ENCODE data around the gene CLRN2.

Gene CLRN2

GRCh38 chr4:17514865-17515264 lies at the start of gene CLRN2:
CLRN2 (plus strand) TSS chr4:17515165; CDS start chr4:17515267, 102 bp downstream.
- DNase-seq (ENCODE audit: low read depth, low spot score): no peak
- no peak within 1 kb of the TSS for H3K27ac ChIP-seq

GRCh38 chr4:17468619-17469221 lies 46.2 kb upstream of the CLRN2 start:
- no peak for DNase-seq (ENCODE audit: low read depth, low spot score)
- H3K27ac ChIP-seq: no peak overlapping the region

- no peak for DNase-seq (ENCODE audit: low read depth, low spot score)
- no peak overlapping the region for H3K27ac ChIP-seq
Measured at GRCh38 chr4:17469931-17470674, 44.9 kb upstream of the CLRN2 start.

DNA sequence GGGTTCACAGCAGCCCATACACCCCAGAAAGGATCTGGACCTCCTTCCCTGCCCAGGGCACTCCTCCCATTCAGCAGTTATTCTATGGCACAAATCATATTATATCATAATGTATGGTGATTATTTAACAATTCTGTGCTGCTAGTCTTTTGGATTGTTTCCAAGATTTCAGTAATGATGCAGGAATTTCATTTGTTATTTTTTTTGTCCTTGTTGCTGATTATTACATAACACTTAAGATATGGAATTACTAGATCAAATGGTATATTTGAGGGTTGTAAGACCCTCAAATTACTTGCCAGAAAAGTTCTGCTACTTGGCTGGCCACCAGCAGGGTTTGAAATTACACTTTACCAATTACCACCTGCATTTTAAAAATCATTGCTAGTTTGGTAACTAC lies 39.5 kb upstream of the CLRN2 start:
- no peak overlapping the region for H3K27ac ChIP-seq
- DNase-seq (ENCODE audit: low read depth, low spot score): no peak

DNA sequence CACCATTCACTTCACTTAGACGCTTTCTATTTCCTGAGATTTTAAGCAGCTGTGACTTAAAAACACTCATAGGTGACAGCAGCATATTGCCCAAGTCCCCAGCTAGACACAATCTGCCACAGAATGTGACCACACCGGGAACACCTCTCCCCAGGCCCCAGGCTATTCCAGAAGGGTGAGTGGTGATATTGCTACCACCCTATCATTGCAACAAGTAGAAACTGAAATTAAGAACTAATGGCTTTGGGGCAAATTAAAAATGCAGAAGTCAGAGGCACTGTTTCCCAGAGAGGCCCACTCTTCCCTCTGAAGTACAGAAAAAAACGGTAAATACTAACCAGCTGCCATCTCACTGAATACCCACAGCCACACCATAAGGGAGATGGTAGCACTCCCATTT lies 38.1 kb upstream of the CLRN2 start:
- no peak for DNase-seq (ENCODE audit: low read depth, low spot score)
- no peak overlapping the region for H3K27ac ChIP-seq

DNA sequence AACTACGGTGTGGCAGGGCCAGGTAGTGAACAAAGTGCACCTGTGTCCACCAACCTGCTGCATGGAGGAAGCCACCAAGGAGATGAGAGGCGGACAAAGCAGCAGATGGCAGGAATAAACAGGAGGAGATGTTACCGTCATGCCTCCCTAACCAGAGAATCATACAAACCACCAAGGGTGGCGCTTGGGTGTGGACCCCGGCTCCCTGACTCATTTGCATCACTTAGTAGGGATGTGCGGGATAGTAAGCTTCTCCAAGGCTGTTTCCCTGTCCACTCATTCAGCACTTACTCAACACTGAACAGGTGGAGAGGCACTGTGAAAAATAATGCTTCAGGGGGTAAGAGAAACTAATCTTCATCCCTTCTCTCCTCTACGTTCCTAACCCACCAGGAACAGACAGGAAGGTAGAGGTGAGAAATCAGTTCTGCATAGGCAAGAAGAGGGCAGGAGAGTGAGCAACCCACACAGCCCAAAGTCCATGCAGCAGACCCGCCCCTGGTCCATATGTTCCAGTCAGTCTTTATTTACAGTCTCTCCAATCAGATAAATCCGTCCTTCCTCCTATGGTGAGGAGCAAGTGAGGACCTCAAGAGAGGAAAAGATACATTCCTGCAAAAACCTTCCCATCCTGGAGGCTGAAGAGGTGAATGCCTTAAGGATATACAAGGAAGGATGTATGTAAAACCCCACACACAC lies 37.0 kb upstream of the CLRN2 start:
- DNase-seq (ENCODE audit: low read depth, low spot score): no peak
- H3K27ac ChIP-seq: no peak overlapping the region

- DNase-seq (ENCODE audit: low read depth, low spot score): no peak
- H3K27ac ChIP-seq: no peak overlapping the region
Measured at GRCh38 chr4:17480210-17480927, 34.6 kb upstream of the CLRN2 start.

GRCh38 chr4:17480955-17481354 lies 34.0 kb upstream of the CLRN2 start:
- H3K27ac ChIP-seq: no peak overlapping the region
- DNase-seq (ENCODE audit: low read depth, low spot score): no peak

DNA sequence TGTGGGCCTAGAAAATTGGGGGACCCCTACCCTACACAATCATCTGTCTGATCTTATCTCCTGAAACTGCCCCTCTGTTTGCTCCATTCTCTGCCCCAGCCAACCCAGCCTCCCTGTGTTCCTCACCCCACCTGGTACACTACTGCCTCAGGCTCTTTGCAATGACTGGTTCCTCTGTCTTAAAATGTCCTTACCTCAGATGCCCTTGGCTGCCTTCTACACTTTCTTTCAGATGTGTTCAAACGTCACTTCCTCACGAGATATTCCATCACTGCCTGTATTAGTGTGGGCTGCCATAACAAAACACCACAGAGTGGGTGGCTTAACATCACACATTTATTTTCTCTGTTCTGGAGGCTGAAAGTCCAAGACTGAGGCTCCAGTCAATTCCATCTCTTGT lies 32.2 kb upstream of the CLRN2 start:
- DNase-seq (ENCODE audit: low read depth, low spot score): no peak

GRCh38 chr4:17489123-17489522 lies 25.8 kb upstream of the CLRN2 start:
- DNase-seq (ENCODE audit: low read depth, low spot score): no peak

More for the DNA sequence above, 32.2 kb upstream of the CLRN2 start:
- H3K27ac ChIP-seq: no peak overlapping the region

GRCh38 chr4:17489721-17490120 lies 25.2 kb upstream of the CLRN2 start:
- no peak overlapping the region for H3K27ac ChIP-seq
- DNase-seq (ENCODE audit: low read depth, low spot score): no peak

More at GRCh38 chr4:17489123-17489522, 25.8 kb upstream of the CLRN2 start:
- no peak overlapping the region for H3K27ac ChIP-seq

- H3K27ac ChIP-seq: no peak overlapping the region
- no peak for DNase-seq (ENCODE audit: low read depth, low spot score)
Measured at GRCh38 chr4:17490575-17491059, 24.3 kb upstream of the CLRN2 start.

DNA sequence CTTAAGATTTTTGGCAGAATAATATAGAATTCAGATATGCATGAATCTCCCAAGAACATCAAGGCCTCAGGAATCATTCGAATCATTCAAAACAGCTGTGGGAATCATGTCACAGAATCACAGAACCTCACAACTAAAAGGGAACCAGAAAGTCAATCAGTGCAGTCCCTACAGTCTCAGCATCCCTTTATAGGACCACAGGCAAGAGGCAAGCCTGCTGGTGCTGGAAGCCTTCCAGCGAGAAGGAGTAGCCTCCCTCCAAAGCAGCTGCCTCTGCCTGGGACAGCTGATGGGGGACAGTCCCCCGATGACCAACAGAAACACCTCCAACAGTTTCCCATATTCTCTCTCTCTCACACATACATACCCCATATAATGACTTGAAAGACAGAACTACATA lies 23.8 kb upstream of the CLRN2 start:
- DNase-seq (ENCODE audit: low read depth, low spot score): no peak
- H3K27ac ChIP-seq: no peak overlapping the region

- H3K27ac ChIP-seq: no peak overlapping the region
- no peak for DNase-seq (ENCODE audit: low read depth, low spot score)
Measured at GRCh38 chr4:17492058-17492741, 22.8 kb upstream of the CLRN2 start.

DNA sequence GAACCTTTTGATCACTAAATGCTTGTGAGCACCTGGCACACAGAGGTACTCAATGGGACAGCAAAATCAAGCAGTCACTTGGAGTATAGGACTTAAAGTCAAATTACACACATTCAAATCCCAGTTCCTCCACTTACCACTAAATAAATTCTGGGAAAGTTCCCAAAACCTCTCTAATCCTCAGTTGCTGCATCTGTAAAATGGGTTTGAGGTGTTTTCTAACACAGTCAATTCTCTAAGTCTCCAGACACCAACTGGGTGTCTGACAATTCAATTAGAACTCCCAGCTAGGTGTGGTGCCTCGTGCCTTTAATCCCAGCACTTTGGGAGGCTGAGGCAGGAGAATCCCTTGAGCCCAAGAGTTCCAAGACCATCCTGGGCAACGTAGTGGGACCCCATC lies 22.1 kb upstream of the CLRN2 start:
- no peak overlapping the region for H3K27ac ChIP-seq
- DNase-seq (ENCODE audit: low read depth, low spot score): no peak

GRCh38 chr4:17493619-17494018 lies 21.3 kb upstream of the CLRN2 start:
- H3K27ac ChIP-seq: peak overlapping the region; percentile 43
- no peak for DNase-seq (ENCODE audit: low read depth, low spot score)

DNA sequence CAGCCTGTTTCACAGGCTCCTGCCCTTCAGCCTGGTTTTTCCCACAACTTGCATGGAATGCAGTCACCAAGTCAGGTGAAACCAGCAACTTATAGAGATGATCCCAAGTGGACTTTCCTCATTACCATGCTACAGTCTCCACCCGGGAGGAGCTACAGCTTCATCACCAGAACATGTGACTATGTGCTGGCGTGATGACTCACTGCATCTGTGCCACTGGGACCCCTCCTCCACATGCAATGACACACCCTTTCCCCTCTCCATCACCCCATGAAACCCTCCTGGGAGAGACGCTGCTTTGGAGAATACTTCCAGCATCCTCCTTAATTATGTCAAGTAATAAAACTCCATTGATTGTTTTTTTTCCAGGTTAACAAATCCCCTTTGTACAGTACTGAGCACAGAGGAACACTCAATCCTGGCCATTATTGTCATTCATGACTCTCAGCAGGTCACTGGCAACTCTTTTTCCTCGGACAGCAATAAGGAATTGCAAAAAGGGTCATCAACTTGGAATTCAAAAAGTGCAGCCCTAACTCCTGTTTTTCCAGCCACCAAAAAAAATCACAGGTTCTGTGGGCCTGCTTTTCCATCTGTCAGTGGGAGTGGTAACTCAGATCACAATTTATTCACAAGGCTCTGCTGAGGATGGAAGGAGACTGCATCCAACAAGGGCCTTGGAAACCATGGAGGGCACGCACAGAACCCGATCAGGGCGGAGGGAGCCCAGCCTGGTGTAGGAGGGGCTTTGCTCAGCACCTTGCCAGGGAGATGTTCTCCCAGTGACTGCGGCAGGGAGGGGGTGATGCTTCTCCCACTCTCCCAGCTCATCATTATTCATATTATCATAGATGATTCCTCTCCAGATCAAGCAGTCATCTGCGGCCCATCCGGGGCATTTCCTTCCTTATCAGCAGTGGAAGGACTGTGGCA lies 20.4 kb upstream of the CLRN2 start:
- H3K27ac ChIP-seq: peak overlapping the region; percentile 43
- peak; percentile 29 for DNase-seq (ENCODE audit: low read depth, low spot score)

GRCh38 chr4:17497890-17498523 lies 17.0 kb upstream of the CLRN2 start:
- H3K27ac ChIP-seq: no peak overlapping the region
- no peak for DNase-seq (ENCODE audit: low read depth, low spot score)

Data from epithelial cell of prostate (primary cell).